Muscle layer of colon (tissue), 2 donors: ENCODE results near the gene MIPOL1.
"Not testable (repeated sequence)": the region's sequence is repeated elsewhere in the genome, so short reads cannot be mapped to it uniquely, and the experiment has no call there.

ENCODE experiments used
- H3K27ac ChIP-seq: one replicate; pipeline ENCODE4 v1.7.0; 2013; ENCODE audit warnings: low read depth, mild to moderate bottlenecking, low read length, moderate library complexity
- H3K27me3 ChIP-seq, 2 donors: one replicate each; pipeline ENCODE4 v1.7.0; 2013; ENCODE audit warnings: low read length in 2 of 2, mild to moderate bottlenecking in 2 of 2; ENCODE audit not compliant: insufficient read depth in 2 of 2, control insufficient read depth in 1 of 2
- H3K36me3 ChIP-seq: one replicate; pipeline ENCODE4 v1.7.0; 2013; ENCODE audit warnings: mild to moderate bottlenecking, low read length; ENCODE audit not compliant: insufficient read depth
- H3K4me1 ChIP-seq: one replicate; pipeline ENCODE4 v1.7.0; 2013; ENCODE audit warnings: mild to moderate bottlenecking, low read length; ENCODE audit not compliant: insufficient read depth
- H3K4me3 ChIP-seq, 2 donors: one replicate each; pipeline ENCODE4 v1.7.0; 2013; ENCODE audit warnings: low read length in 2 of 2, low read depth in 1 of 2, mild to moderate bottlenecking in 1 of 2, moderate library complexity in 1 of 2
- H3K9ac ChIP-seq: one replicate; pipeline ENCODE4 v1.7.0; 2013; ENCODE audit warnings: low read length
- H3K9me3 ChIP-seq: one replicate; pipeline ENCODE4 v1.7.0; 2013; ENCODE audit warnings: mild to moderate bottlenecking, low read length
- donor health status: abdominal sarcoma.
- donor health status: Adenocarcinoma of cecum.

Gene MIPOL1

DNA sequence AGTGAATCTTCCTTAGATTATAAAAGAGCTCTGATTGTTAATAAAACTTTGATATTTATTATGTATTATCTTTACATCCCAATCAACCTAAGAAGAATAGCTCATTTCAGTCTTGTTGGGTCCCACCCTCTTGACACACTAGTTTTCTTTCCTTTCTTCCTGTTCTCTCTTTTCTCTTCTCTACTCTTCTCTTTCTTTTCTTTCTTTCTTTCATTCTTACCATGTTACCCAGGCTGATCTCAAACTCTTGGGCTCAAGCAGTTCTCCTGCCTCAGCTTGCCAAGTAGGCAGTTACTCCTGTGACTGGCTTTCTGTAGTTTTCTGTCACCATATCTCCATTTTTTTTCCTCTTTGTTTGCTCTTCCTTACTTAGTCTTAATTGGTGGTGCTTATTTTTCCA lies 177.8 kb downstream of the MIPOL1 start:
- Histone ChIP-seq H3K9me3 (no peaks in the 10 kb centered on the region), H3K4me3 (no peak overlapping the region), H3K27ac (no peak overlapping the region), H3K36me3 (no peaks in the 10 kb centered on the region), H3K9ac (no peak overlapping the region), H3K27me3 (no peaks in the 10 kb centered on the region), H3K4me1 (no peaks in the 10 kb centered on the region)

DNA sequence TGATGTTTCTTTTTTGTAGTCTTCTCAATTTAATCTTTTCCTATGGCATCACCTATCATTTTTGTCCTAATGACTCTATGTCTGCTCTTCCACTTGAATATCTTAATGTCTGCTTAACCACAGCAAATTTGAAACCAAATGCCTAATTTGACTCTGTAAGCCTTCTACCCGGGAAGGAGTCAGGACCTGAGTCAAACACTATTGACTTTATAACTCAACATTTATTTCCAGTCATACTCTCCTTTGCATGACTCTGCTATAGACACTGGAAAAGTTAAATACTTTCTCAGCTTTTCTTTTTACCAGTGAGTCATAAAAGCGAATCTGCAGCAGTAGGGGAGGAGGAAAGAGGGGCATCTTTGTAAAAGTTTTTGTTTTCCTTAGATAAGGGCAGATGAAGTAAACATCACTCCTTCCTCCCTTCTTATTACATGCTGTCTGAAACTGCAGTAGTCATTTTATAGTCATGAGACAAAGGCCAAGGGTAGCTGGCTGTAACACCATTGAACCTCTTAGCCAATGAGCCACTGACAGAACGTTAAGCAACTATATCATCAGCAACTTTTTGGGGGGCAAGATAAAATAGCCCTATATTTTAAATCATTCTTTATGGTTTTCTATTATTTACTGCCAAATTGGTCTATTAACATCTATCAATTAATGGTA lies 179.3 kb downstream of the MIPOL1 start:
- Histone ChIP-seq H3K4me1 (no peaks in the 10 kb centered on the region), H3K27ac (no peak overlapping the region), H3K36me3 (no peaks in the 10 kb centered on the region), H3K9ac (no peak overlapping the region), H3K27me3 (no peaks in the 10 kb centered on the region), H3K4me3 (no peak overlapping the region), H3K9me3 (no peaks in the 10 kb centered on the region)

DNA sequence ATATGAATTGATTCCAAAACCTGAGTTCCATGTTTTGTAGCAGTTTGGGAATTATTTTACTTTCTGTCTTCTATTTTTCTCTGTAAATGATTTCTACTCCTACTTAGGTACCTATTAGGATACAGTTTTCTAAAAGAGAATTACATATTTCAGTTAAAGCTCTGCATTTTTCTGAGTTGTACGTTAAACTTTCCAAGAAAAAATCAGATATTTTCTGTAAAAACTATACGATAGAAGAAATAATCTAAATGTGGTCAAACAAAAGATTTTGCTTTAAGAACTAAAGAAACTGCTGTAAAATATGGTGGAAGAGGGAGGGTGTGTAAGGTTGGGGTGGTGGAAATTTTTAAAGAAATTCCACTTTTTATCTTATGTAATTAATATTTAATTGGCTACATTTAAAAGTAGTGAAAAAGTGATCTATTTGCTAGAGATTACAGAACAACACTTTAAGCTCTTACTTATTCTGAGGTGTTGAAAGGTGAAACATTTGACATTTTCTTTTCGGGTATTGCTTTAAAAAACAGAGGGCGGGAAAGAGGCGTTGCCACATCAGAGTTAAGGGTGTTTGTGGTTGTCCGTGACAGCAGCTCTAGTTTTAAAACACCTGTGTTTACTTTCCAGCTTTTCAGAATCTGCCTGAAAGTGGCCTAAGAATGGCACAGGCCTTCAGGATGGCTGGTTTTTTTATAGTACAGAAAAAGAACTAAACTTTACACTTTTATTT lies 187.3 kb downstream of the MIPOL1 start:
- Histone ChIP-seq H3K27me3 (no peaks in the 10 kb centered on the region), H3K27ac (no peak overlapping the region), H3K4me3 (no peak overlapping the region), H3K9me3 (no peaks in the 10 kb centered on the region), H3K4me1 (no peaks in the 10 kb centered on the region), H3K9ac (no peak overlapping the region), H3K36me3 (no peaks in the 10 kb centered on the region)

DNA sequence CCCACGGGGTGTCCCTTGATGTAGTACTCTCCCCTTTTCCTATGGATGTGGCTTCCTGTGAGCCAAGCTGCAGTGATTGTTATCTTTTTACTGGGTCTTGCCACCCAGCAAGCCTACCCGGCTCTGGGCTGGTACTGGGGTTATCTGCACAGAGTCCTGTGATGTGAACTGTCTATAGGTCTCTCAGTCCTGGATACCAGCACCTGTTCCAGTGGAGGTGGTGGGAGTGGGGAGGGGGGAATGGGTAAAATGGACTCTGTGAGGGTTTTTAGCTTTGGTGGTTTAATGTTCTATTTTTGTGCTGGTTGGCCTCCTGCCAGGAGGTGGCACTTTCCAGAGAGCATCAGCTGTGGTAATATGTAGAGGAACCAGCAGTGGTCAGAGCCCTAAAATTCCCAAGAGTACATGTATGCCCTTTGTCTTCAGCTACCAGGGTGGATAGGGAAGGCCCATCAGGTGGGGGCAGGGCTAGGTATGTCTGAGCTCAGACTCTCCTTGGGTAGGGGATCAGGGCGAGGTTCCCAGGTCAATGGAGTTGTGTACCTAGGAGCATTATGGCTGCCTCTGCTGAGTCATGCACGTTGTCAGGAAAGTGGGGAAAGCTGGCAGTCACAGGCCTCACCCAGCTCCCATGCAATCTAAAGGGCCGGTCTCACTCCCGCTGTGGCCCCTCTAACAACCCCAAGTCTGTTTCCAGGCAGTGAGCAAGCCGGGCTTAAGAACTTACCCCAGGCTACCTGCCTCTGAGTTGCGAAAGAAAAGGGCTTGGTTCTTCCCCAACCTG lies 199.6 kb downstream of the MIPOL1 start:
- H3K9ac ChIP-seq, H3K9me3 ChIP-seq, H3K27me3 ChIP-seq, H3K4me3 ChIP-seq, H3K36me3 ChIP-seq, H3K4me1 ChIP-seq, H3K27ac ChIP-seq: not testable (repeated sequence)

DNA sequence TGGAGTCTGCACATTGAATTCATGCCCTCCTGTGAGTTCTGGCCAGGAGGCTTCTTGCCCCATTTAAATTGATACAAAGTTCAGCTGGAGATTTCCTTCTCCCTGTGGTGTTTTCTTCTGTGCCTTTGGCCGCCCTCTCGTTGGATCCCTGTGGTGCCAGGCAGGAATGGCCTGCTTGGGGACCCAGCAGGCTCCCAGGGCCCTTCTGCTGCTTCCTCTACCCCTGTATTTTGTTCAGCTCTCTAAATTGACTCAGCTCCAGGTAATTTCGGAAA lies 200.1 kb downstream of the MIPOL1 start:
- Histone ChIP-seq H3K4me1 (no peaks in the 10 kb centered on the region), H3K9ac (no peak overlapping the region), H3K4me3 (no peak overlapping the region), H3K27ac (no peak overlapping the region), H3K27me3 (no peaks in the 10 kb centered on the region), H3K36me3 (no peaks in the 10 kb centered on the region), H3K9me3 (no peaks in the 10 kb centered on the region)

DNA sequence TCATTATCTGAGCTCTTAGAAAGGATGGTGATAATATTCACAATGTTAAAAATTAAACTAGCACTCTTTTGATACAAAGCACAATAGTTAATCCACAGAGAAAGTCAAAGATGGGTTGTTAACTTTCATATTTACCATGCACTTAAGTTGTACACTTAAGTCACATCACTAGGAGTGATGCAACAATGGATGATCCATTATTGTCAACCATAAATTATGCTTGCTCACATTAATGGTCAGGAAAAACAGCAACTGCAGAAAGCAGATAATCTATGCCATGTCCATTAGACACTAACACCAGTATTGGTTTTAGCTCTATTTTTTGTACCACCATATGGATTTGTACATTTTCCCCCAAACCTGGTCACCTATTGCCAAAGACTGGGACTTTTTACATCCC lies 201.8 kb downstream of the MIPOL1 start:
- no peak overlapping the region for H3K27ac ChIP-seq
- H3K9me3 ChIP-seq, result no peaks in the 10 kb centered on the region
- H3K27me3 ChIP-seq, result no peaks in the 10 kb centered on the region
- no peaks in the 10 kb centered on the region for H3K4me1 ChIP-seq
- no peaks in the 10 kb centered on the region for H3K36me3 ChIP-seq
- no peak overlapping the region for H3K9ac ChIP-seq
- no peak overlapping the region for H3K4me3 ChIP-seq

DNA sequence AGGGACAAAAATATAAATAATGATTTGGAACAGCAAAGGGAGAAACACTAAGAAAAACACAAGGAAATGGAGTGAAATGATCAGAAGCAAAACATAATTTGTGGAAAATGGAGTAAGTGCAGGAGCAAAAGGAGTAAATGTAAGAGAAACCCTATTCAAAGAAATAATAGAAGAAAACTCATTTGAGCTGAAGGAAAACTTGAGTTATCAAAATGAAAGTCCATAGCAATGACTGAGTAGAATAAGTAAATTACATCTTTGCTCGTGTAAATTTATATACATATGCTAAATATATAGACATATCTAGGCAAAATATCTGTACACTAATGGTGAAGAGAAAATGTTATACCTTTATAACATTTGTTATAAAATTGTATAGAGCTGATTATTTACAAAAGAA lies 203.4 kb downstream of the MIPOL1 start:
- H3K4me1 ChIP-seq, result no peaks in the 10 kb centered on the region
- H3K4me3 ChIP-seq, result no peak overlapping the region
- no peak overlapping the region for H3K27ac ChIP-seq
- H3K36me3 ChIP-seq, result no peaks in the 10 kb centered on the region
- no peaks in the 10 kb centered on the region for H3K27me3 ChIP-seq
- no peak overlapping the region for H3K9ac ChIP-seq
- no peaks in the 10 kb centered on the region for H3K9me3 ChIP-seq

DNA sequence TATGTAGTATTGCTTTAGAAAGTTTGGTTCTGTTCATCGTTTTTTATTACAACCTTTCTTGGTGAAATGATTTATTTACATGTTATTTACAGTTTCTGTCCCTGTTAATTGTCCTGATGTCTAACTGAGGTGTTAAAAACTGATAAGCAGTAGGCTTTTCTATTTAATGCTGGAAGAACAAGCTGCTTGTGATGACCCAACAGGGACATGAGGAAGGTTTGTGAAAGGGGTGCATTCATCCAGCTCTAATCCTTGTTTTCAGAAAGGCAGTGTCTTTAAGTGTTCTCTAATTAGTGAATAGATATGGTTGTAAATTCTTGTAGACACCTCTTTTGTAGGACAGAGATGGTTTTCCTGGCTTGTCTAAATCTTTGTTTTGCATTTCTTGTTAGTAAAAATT lies 205.9 kb downstream of the MIPOL1 start:
- Histone ChIP-seq H3K4me3 (no peak overlapping the region), H3K9ac (no peak overlapping the region), H3K9me3 (no peaks in the 10 kb centered on the region), H3K36me3 (no peaks in the 10 kb centered on the region), H3K27ac (no peak overlapping the region), H3K27me3 (no peaks in the 10 kb centered on the region), H3K4me1 (no peaks in the 10 kb centered on the region)

DNA sequence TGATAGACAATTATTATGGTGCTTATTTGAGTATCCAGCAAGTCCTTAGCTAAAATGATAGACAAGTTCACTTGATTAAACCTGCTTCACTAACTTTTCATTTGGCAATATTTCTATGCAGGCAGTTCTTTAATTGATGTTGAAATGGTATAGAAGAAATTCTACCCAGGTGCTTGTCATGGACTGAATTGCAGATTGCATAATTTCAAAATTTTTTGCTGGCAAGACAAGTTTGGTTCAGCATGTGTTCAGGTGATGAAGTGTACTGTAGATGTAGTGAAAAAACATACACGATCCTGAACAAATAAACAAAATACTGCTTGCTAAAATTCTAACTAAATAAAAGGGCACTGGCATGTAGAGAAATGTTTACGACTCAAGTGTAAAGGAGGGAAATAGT lies 208.4 kb downstream of the MIPOL1 start:
- Histone ChIP-seq H3K9me3 (no peaks in the 10 kb centered on the region), H3K9ac (no peak overlapping the region), H3K4me3 (no peak overlapping the region), H3K4me1 (no peaks in the 10 kb centered on the region), H3K27ac (no peak overlapping the region), H3K27me3 (no peaks in the 10 kb centered on the region), H3K36me3 (no peaks in the 10 kb centered on the region)

DNA sequence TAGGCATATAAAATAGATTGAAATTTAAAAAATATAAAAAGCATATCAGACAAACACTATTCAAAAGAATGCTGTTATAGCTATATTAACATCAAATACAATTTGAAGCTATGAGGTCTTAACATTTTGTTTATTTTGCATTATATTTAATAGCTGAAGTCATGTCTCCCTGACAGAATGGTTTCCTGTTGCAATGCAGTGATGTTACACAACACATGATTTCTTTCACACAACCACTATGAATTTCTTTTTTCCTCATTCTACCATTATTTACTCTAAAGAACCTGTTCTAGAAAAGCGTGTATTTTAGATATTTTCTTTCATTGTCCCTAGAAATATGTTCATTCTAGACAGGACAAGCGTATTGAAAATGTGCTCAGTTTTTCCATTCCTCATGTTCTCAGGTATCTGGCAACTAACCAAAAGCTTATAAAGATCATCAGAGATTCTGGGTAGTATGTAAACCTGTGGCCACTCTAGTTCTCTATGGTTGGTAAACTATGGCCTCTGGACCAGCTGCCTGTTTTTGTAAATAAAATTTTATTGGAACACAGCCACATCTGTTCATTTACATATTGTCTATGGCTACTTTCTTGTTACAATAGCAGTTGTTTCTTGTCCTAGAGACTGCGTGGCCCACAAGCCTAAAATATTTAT lies 213.5 kb downstream of the MIPOL1 start:
- Histone ChIP-seq H3K27ac (no peak overlapping the region), H3K4me1 (no peaks in the 10 kb centered on the region), H3K9me3 (no peaks in the 10 kb centered on the region), H3K36me3 (no peaks in the 10 kb centered on the region), H3K4me3 (no peak overlapping the region), H3K9ac (no peak overlapping the region), H3K27me3 (no peaks in the 10 kb centered on the region)

DNA sequence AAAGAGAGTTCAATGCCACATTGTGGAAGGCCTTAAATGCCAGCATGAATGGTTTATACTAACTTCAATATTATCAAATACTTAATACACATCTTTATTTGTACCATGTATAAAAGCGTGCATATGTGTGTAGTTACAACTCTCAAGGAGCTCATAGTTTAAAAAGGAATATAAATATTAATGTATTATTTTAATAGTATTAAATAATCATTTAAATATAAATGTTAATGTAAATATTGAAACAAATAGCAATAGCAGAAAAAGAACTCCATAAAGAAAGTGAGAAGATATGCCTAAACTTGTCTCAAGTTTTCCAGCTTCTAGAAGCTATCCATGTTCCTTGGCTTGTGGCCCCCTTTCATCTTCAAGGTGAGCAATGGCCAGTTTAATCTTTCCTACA lies 215.3 kb downstream of the MIPOL1 start:
- Histone ChIP-seq H3K27ac (no peak overlapping the region), H3K9me3 (no peaks in the 10 kb centered on the region), H3K4me3 (no peak overlapping the region), H3K9ac (no peak overlapping the region), H3K4me1 (no peaks in the 10 kb centered on the region), H3K36me3 (no peaks in the 10 kb centered on the region), H3K27me3 (no peaks in the 10 kb centered on the region)
